Stimulated activated CD4-positive, alpha-beta T cell treated with anti-CD3 and anti-CD28 coated beads, Interleukin-1b, Interleukin-23, amount 100 ng/mL, for 4 hours (primary cell): ENCODE data around the gene PCDH9.

ENCODE experiments used
- DNase-seq, 2 donors: peaks; one replicate each; pipeline ENCODE4 v3.0.0-alpha.2; 2020; ENCODE audit warnings: low read depth in 2 of 2

The PCDH9 gene

DNA sequence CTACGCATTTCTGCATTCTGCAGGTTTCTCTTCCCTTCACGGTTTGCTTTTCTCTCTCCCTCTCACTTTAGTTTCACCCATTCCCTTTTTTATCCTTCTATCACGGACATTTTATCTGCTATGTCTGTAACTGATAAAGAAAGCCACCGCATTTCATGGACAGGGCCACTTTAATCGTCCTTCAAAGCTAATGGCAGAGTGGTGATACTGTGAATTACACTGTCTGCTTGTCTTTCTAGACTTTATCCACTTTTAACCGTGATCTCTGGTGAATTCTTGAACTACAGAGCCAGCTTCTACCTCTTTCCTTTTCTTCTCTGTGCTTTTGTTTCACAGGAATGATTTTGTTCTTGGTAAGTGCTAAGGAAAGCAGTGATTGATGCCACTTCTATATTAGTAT lies 760.4 kb downstream of the PCDH9 start:
- no peak for DNase-seq

GRCh38 chr13:66468656-66469055 lies 761.5 kb downstream of the PCDH9 start:
- no peak for DNase-seq

DNA sequence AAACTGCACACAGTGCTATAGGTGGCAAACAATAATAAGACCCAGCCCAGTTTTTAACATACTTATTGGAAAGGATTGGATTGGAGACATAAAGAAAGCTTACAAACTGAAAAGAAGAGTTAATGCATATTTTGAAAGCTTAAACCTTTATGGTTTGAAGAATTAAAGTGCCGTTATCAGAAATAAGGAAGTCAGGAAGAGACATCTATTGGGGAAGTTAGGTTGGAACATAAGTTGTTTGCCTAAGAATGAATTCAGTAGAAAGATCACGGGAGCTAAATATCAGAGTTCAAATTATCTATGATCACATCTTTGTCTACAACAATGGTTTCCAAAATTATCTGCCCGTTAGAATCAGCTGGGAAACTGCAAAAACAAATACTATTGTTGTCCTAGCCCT lies 767.9 kb downstream of the PCDH9 start:
- no peak for DNase-seq

- DNase-seq: no peak
Measured at GRCh38 chr13:66461021-66461420, 769.1 kb downstream of the PCDH9 start.

GRCh38 chr13:66459634-66460033 lies 770.5 kb downstream of the PCDH9 start:
- DNase-seq: no peak

GRCh38 chr13:66459143-66459542 lies 771.0 kb downstream of the PCDH9 start:
- no peak for DNase-seq

DNA sequence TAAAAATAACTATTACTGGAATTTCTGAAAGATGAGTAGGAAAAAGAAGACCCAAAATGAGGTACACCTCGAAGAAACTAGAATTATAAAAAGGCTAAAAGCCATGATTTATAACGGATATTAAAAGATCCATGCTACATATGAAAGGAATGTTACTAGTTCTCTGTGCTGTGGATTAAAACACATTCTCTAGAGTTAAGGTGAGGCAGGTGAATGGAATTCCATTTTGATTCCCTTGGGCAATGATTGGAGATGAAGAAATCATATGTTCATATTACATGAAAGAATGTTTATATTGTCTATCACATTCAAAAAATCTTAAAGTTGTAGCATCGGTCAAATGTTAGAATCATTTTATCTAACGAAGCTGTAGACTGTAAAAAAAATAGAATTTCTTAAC lies 783.7 kb downstream of the PCDH9 start:
- no peak for DNase-seq

- DNase-seq: no peak
Measured at GRCh38 chr13:66443926-66444325, 786.2 kb downstream of the PCDH9 start.

GRCh38 chr13:66440938-66441337 lies 789.2 kb downstream of the PCDH9 start:
- DNase-seq: no peak

DNA sequence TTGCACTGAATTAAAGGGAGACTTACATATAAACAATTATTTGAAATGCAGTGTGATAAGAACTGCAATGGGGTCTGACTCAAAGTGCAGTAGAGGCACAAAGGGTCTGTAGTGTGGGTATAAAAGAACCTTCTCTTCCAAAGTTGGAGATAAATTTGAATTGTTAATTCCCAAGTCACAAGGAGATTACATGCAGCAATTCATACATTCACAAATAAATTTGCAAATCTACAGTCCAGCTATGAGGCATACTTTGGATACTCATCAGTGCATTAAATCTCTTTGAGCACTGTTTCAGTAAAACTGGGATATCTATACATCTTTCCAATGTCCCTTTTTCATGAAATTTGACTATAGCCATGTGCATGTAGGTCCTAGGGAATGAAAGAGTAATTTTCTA lies 799.4 kb downstream of the PCDH9 start:
- no peak for DNase-seq

- DNase-seq: no peak
Measured at GRCh38 chr13:66430269-66430668, 799.9 kb downstream of the PCDH9 start.

DNA sequence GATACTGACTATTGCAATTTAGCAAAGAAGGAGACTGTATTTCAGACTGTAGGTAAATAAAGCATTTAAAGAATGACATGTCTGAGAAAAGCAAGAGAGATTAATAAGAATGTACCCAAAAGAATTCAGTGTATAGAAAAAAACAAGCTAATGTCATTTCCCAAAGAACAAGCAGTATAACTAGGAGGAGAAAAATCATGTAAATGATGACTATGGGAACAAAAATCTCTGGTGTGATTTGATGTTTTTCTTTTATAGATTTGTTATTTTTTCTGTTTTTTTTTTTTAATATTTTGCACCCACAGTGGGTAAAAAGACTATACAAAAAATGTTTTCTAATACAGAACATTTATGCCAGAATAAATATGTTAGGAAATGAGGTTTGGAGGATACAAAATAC lies 801.0 kb downstream of the PCDH9 start:
- no peak for DNase-seq

- no peak for DNase-seq
Measured at GRCh38 chr13:66427458-66427861, 802.7 kb downstream of the PCDH9 start.

- no peak for DNase-seq
Measured at GRCh38 chr13:66425741-66426140, 804.4 kb downstream of the PCDH9 start.

- DNase-seq: no peak
Measured at GRCh38 chr13:66424422-66424821, 805.7 kb downstream of the PCDH9 start.

DNA sequence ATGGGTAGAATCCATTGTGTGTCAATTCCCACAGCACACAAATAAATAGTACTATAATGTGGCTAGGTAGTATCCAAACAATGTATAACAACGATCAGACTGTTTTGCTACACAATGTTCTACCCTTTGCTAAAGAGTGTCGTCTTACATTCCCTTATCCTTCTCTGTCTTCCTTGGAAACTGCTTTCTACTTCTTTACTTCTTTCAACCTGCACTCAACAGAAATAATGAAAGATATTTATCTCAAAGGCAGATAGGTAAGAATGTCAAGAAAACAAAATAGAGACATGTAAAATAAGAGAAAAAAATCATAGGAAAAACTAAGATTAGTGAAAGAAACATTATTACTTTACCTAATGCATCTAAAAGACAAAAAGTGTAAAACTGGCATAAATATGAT lies 814.7 kb downstream of the PCDH9 start:
- DNase-seq: no peak

DNA sequence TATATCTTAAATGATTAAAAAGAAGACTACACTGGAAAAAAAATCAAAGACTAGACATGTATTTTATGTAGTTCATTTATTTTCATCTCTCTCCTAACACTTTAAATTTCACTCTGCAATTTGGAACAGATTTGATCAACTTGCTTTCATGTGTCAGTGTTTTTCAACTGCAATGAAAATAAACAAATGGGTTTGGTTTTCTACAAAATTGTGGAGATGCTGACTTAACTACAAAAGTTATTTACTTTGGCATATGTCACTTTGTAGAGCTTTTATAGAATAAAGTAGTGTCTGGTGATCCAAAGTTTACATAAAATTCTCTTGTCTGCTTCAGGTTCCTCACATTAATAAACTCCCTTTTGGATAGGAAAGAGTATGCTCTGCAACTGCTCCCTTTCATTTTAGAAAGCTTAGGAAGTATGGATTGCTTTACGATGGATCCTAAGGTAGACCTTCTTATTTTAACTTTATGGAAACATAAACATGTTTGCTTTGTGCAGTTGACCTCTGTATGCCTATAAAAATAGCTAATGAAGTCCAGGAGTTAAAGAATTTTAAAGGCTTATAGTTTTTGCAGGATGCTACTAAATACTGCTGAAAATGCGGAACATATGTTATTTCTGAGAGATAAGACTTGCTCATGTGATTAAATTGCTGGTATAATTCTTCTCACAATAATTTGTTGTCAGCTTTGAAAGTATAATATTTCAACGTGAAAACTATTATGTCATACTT lies 815.9 kb downstream of the PCDH9 start:
- no peak for DNase-seq

- DNase-seq: no peak
Measured at GRCh38 chr13:66410314-66410713, 819.8 kb downstream of the PCDH9 start.

- DNase-seq: no peak
Measured at GRCh38 chr13:66409542-66409941, 820.6 kb downstream of the PCDH9 start.

DNA sequence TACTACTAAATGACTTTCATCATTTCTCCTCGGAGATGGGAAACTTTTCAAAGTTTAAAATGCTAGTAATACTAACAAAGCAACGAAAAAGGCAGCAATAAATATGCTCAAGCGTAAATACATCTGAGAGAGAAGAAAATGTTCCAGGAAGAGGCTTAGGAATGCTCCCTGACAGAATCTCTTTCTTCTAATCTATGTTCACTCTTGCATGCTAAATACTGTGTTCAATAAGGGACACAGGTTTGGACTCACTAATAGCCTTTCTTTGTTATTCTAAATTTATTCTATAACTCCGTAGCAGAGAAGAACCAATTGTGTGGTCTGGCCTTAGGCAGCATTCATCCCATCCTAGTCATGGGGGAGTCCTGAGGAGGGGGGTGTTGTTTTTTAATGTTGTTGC lies 823.0 kb downstream of the PCDH9 start:
- no peak for DNase-seq

DNA sequence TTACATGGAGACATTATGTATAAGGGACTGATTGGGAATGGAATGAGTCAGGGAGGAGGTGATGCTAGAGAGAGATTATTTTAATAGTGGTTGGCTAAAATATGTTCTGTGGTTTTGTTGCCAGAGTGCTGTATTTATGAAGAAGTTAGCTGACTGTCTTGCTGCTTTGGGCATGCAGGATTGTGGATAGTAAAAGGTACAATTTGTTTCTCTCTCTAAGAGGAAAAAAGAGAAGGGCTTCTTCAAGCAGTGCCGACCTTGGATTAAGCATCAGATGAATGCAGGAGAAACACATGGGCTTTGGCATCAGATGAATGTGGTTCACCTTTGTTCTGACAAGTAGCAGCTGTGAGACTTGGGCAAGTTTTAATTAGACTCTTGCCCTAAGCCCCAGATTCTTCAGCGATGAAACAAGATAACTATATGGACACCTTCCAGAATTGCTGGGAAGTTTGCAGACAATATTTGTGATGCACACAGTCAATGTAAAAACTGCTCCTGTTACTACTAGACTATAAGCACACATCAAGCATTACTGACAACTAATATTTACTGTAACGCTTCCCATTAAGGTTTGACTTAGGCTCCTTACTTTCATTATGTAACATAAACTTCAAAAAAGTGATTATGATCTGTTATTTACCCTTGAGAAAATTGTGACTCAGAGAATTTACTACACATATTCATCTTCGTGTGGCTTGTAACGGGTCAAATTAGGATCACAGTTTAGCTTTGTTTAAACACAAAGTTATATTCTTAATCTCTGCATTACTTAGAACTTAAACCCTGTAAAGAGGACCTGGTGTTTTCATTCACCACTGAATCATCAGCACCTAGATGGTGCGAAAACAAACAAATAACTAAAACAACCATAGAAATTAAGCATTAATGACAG lies 824.0 kb downstream of the PCDH9 start:
- no peak for DNase-seq

DNA sequence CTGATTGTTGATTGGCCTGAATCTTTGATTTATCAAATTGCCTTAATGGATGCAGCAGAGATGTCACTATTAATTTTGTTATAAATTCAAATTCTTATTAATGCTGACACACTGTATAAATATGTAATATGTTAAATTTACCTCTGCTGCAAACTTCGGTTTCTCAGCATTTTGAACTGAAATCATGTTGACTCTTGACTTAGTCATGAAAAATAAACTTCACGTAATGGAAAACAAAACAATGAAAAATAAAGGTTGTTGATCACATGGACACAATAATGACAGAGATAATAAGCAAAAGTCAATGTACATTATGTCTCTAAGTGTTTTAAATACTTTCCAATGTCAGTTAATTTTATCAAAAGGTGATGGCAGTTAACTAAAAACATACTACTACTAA lies 827.6 kb downstream of the PCDH9 start:
- DNase-seq: no peak

DNA sequence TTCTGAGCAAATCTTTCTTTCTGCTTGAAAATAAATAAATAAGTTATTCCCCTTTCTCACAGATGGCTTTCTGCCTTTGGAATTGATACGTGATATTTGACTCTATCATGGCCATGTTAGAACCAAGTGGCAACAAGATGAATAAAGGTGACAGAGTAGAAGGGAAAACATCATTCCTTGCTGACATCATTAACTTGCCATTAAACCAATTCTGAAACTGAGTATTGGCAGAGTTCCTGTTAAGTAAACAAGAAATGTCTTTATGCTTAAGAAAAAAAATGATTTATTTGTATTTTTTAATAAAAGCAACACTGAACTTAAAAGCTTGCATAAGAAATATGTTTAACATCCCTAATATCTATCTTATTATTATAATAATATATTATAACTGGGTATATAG lies 828.1 kb downstream of the PCDH9 start:
- no peak for DNase-seq
